Prostate gland (tissue), 2 donors: ENCODE data around the gene NMNAT3.

ENCODE experiments used
- POLR2A ChIP-seq: fragments of 450-650 bp; IDR thresholded peaks from one replicate; pipeline ENCODE4 v1.6.1; 2016; ENCODE audit warnings: antibody characterized with exemption, mild to moderate bottlenecking
- TF ChIP-seq, protein P1 (sequence below), 4 experiments: fragments of 200-600 bp in 2 of 4; fragments of 450-650 bp in 2 of 4; sonication (generic) in 2 of 4; IDR thresholded peaks; 1 replicate in 3 of 4; 2 replicates in 1 of 4; pipeline ENCODE4 v1.5.1; 2016 to 2019; ENCODE audit warnings: antibody characterized with exemption in 4 of 4, mild to moderate bottlenecking in 2 of 4, moderate library complexity in 2 of 4

GRCh38 chr3:139640456-139640855 lies 37.3 kb downstream of the NMNAT3 start:
- TF ChIP-seq, protein P1, sequence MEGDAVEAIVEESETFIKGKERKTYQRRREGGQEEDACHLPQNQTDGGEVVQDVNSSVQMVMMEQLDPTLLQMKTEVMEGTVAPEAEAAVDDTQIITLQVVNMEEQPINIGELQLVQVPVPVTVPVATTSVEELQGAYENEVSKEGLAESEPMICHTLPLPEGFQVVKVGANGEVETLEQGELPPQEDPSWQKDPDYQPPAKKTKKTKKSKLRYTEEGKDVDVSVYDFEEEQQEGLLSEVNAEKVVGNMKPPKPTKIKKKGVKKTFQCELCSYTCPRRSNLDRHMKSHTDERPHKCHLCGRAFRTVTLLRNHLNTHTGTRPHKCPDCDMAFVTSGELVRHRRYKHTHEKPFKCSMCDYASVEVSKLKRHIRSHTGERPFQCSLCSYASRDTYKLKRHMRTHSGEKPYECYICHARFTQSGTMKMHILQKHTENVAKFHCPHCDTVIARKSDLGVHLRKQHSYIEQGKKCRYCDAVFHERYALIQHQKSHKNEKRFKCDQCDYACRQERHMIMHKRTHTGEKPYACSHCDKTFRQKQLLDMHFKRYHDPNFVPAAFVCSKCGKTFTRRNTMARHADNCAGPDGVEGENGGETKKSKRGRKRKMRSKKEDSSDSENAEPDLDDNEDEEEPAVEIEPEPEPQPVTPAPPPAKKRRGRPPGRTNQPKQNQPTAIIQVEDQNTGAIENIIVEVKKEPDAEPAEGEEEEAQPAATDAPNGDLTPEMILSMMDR (IDR thresholded peaks at IDR 0.05) = no peak
- TF ChIP-seq POLR2A = no peak
